Measurements from ENCODE around the gene NACC2.

Gene NACC2

DNA sequence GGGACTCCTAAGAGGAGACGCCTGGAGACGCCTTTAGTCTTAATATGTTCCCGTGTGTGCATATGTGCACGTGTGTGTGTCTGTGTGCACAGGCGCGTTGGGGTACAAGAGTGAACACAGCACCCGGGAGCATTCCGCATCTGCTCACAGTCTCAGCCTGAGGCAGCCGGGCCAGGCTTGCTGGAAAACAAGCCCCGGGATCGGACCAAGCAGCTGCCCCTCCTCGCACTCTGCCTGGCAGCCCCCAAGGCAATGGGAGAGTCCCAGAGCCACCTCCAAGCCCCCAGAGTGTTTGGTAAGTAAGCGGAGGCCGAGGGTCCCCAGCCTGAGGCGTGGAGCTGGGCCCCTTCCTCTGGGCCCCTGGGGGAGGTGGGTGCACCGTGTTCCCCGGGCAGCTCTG is 106.6 kb downstream of the NACC2 start:
- H3K27ac ChIP-seq: no peak overlapping the region
- no peak for TF ChIP-seq ZFX (IDR thresholded peaks at IDR 0.05; ENCODE audit: borderline replicate concordance)
- TF ChIP-seq, protein P1, sequence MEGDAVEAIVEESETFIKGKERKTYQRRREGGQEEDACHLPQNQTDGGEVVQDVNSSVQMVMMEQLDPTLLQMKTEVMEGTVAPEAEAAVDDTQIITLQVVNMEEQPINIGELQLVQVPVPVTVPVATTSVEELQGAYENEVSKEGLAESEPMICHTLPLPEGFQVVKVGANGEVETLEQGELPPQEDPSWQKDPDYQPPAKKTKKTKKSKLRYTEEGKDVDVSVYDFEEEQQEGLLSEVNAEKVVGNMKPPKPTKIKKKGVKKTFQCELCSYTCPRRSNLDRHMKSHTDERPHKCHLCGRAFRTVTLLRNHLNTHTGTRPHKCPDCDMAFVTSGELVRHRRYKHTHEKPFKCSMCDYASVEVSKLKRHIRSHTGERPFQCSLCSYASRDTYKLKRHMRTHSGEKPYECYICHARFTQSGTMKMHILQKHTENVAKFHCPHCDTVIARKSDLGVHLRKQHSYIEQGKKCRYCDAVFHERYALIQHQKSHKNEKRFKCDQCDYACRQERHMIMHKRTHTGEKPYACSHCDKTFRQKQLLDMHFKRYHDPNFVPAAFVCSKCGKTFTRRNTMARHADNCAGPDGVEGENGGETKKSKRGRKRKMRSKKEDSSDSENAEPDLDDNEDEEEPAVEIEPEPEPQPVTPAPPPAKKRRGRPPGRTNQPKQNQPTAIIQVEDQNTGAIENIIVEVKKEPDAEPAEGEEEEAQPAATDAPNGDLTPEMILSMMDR (IDR thresholded peaks at IDR 0.05): no peak

DNA sequence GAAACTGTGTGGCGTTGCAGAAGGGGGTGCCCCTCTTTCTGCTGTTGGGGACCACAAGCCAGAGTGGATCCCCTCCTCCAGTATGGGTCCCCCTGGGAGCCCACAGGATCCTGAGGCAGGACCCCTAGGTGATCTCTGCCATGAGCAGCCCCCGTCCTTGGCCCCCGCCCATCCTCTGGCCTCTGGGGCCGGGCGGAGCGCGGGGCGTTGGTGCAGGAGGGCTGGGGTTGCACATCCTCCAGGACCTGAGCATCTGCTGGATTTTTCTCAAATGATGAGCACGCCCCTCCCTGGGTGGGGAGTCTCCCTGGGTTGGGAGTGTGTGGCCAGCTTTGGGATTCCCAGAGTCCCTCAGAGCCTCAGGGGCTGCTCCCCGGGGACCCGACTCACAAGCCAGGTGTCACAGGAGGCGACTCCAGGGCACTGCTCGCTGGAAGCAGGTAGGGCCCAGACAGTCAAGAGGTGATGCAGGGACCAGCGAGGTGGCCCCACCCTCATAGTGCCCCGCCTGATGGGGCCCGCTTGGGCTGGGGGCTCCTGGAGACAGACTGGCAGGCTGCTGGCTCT is 107.2 kb downstream of the NACC2 start:
- no peak overlapping the region for H3K27ac ChIP-seq
- TF ChIP-seq, protein P1 (IDR thresholded peaks at IDR 0.05): no peak
- TF ChIP-seq ZFX (IDR thresholded peaks at IDR 0.05; ENCODE audit: borderline replicate concordance): no peak

DNA sequence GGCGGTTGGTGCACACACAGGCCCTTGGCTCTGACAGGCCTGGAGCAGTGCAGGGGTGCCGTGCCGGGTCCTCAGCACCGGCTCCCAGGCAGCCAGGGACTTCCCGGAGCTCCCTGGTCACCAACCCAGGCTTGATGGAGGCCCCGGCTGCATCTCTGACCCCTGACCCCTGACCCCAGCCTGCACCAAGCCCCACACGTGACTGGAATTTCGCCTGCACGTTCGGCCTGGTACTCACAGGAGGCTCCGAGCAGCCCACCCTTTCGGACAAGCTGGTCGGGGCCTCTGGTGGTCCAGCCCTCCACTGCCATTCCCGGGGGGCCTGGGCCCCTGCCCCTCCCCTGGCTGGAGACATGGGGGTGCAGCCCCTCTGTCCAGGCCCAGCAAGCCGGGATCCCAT is 108.5 kb downstream of the NACC2 start:
- H3K27ac ChIP-seq: no peak overlapping the region
- TF ChIP-seq, protein P1 (IDR thresholded peaks at IDR 0.05): no peak
- TF ChIP-seq ZFX (IDR thresholded peaks at IDR 0.05; ENCODE audit: borderline replicate concordance): no peak

DNA sequence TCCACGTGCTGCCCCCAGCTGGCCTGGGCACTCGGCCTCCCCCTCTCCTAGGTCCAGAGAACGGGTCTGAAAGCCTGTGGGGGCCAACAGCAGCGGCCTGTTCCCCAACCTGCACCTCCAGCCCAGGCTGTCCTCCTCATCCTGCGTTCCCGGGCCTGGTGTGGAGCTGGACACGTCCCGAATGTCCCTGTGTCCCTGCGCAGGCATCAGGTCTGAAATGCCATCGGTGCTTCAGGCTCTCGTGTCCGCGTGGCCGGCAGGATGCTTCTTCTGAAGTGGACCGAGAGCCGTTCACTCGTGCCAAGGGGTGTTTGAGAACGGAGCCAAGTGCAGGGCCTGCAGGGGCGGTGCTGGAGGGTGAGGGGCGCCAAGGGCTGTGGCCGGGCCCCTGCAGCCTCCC is 109.2 kb downstream of the NACC2 start:
- H3K27ac ChIP-seq: no peak overlapping the region
- TF ChIP-seq, protein P1 (IDR thresholded peaks at IDR 0.05): no peak
- TF ChIP-seq ZFX (IDR thresholded peaks at IDR 0.05; ENCODE audit: borderline replicate concordance): no peak

DNA sequence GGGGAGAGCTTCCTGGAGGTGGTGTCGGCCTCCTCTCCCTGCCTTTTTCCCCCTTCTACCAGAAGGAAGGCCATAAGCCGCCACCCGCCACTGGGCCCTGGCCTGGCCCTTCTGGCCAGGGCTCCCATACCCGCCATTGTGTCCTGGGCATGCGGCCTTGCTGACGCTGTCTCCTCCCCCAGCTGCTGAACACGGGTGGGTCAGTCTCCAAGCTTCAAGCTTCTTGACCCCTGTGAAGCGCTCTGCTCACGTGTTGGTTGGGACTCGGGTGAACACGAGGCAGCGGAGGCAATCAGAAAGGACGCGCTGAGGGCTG is 109.7 kb downstream of the NACC2 start:
- H3K27ac ChIP-seq: no peak overlapping the region
- TF ChIP-seq, protein P1 (IDR thresholded peaks at IDR 0.05): no peak
- TF ChIP-seq ZFX (IDR thresholded peaks at IDR 0.05; ENCODE audit: borderline replicate concordance): no peak

DNA sequence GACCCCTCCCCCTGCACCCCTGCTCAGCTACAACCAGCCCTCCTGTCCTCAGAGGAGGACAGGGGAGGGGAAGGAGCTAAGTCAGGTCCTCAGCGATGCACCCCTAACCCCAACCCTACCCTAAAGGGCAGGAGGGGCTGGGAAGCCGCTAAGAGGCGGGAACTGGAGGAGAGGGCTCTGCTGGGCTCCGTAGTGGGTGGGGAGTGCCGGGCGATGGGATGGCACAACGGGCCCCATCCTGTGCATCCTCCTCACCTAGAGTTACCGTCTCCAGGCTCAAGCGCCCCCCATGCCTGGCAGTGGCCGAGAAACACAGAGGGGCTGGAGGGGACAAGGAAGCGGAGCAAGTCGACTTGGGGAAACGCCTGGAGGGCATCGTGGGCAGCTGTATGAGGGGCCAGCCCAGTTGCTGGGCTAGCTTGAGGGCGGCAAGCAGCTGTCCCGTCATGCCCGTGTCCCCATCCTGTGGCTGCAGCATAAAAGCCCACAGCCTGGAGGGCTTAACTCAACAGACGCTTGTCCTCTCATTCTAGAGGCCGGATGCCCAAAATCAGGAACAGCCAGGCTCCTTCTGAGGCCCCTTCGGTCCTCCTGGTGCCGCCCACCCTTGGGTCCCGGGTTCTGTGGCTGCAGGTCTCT is 110.9 kb downstream of the NACC2 start:
- H3K27ac ChIP-seq: no peak overlapping the region
- TF ChIP-seq, protein P1 (IDR thresholded peaks at IDR 0.05): no peak
- TF ChIP-seq ZFX (IDR thresholded peaks at IDR 0.05; ENCODE audit: borderline replicate concordance): no peak

DNA sequence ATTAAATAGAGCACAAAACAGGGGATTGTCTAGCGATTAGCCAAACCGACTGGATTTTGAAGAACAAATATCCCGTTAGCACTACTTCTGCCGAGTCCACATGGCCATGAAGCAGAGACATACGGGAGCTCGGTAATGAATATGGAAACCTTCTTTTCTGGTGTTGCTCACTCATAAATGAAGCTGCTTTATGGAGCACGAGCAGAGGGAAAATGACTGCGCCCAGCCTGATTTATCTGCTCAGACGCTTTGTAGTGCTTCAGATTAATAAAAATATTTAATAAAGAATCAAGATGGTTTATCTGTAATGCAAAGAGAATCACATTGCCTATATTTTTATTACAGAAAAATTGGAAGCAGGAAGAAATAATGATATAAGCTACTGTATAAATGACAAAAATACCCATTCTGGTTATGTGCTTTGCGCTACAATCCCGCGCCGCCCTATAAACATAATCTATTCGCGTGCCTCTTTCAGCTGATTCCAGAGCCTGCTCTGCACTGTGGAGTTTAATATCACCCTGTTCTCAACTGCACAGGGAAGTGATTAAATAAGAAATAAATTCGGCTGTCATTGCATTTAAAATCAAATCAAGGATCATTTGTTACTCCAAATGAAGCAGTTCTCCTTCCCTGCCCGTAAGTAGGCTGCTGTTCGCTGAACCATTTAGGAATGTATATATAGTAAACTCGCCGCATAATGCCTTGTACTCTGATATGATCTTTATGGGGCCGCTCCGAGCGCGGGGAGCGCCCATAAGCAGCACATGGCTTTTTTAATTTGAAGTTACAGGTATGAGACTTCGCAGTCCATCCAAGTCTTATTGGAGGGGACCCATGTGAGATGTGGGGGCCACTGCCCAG is 111.6 kb downstream of the NACC2 start:
- H3K27ac ChIP-seq: no peak overlapping the region
- TF ChIP-seq ZFX (IDR thresholded peaks at IDR 0.05; ENCODE audit: borderline replicate concordance): no peak
- TF ChIP-seq, protein P1 (IDR thresholded peaks at IDR 0.05): no peak

Measured in 22Rv1 (cell line).